Stimulated activated naive CD8-positive, alpha-beta T cell treated with anti-CD3 and anti-CD28 coated beads, Interleukin-15, Interleukin-2, amounts not matched to agents 100 ng/mL and 50 ng/mL, for 24 hours (primary cell): ENCODE results near the gene GRID2.

Experiments
- H3K27ac Mint-ChIP-seq: one replicate; pipeline ENCODE4 v1.8.0; 2021; ENCODE audit warnings: mild to moderate bottlenecking, mixed read lengths
- H3K27me3 Mint-ChIP-seq: one replicate; pipeline ENCODE4 v1.8.0; 2021; ENCODE audit warnings: mixed read lengths
- H3K36me3 Mint-ChIP-seq: one replicate; pipeline ENCODE4 v1.8.0; 2021; ENCODE audit warnings: low read depth, mixed read lengths
- H3K4me1 Mint-ChIP-seq: one replicate; pipeline ENCODE4 v1.8.0; 2021; ENCODE audit warnings: low read depth, mixed read lengths
- H3K4me3 Mint-ChIP-seq: one replicate; pipeline ENCODE4 v1.8.0; 2021; ENCODE audit warnings: mild to moderate bottlenecking, mixed read lengths
- H3K9me3 Mint-ChIP-seq: one replicate; pipeline ENCODE4 v1.8.0; 2021; ENCODE audit warnings: mixed read lengths

Gene GRID2

DNA sequence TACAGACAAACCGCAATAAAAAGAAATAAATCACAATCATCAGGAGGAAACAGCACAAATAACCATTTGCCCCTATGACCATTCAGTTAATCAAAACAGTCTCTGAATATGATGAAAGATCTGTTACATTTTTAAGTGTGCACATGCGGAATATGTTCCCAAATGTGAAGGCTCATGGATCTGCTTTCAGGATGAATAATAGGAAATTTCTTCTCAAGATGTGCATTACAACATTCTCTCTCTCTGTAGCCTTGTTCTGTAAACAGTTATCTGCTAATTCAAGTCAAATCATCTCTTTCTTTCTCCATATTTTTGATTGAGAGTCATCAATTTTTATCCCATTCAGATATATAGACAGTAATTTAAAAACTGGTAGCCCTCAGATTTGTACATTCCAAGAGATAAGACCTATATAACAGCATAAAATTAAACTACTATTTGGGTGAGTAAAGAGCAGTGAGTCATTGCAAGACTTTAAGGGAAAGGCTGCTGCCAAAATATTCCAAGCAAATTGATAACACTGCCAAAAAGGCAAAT is 1090.8 kb downstream of the GRID2 start:
- Mint-ChIP-seq H3K27me3 (no peaks in the 10 kb centered on the region), H3K4me3 (no peak overlapping the region), H3K36me3 (no peaks in the 10 kb centered on the region), H3K4me1 (no peaks in the 10 kb centered on the region), H3K9me3 (no peaks in the 10 kb centered on the region), H3K27ac (no peak overlapping the region)

DNA sequence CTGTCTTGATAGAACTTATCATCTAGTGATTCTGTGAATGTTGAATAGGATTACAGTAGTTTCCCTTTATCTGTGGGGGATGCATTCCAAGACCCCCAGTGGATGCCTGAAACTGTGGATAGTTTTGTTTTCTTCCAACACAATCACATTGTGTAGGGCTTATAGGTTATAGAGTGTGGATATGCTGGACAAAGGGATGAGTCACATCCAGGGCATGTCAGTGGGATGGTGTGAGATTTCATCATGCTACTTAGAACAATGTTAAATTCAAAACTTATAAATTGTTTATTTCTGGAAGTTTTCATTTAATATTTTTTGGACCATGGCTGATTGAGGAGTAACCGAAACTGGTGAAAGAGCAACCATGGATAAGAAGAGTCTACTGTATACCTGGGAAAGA is 1092.5 kb downstream of the GRID2 start:
- H3K4me1 Mint-ChIP-seq = no peaks in the 10 kb centered on the region

DNA sequence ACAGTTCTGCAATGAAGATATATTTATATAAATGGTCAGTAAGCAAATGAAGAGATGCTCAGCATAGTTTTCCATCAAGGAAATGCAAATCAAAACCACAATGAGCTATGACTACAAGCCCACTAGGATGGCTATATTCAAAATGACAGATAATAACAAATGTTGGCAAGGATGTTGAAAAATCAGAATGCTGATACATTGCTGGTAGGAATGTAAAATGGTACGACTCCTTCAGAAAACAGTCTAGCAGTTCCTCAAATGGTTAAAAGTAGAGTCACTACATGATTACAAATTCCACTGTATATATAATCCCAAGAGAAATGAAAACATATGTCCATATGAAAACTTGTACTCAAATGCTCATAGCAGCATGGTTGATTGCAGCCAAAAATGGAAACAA is 1099.8 kb downstream of the GRID2 start:
- Mint-ChIP-seq H3K27ac (no peak overlapping the region), H3K9me3 (peaks cover 3% of the 10 kb centered on the region), H3K36me3 (no peaks in the 10 kb centered on the region), H3K27me3 (no peaks in the 10 kb centered on the region), H3K4me3 (no peak overlapping the region), H3K4me1 (no peaks in the 10 kb centered on the region)

More for the DNA sequence above, 1092.5 kb downstream of the GRID2 start:
- Mint-ChIP-seq H3K4me3 (no peak overlapping the region), H3K36me3 (no peaks in the 10 kb centered on the region), H3K9me3 (no peaks in the 10 kb centered on the region), H3K27ac (no peak overlapping the region), H3K27me3 (no peaks in the 10 kb centered on the region)

DNA sequence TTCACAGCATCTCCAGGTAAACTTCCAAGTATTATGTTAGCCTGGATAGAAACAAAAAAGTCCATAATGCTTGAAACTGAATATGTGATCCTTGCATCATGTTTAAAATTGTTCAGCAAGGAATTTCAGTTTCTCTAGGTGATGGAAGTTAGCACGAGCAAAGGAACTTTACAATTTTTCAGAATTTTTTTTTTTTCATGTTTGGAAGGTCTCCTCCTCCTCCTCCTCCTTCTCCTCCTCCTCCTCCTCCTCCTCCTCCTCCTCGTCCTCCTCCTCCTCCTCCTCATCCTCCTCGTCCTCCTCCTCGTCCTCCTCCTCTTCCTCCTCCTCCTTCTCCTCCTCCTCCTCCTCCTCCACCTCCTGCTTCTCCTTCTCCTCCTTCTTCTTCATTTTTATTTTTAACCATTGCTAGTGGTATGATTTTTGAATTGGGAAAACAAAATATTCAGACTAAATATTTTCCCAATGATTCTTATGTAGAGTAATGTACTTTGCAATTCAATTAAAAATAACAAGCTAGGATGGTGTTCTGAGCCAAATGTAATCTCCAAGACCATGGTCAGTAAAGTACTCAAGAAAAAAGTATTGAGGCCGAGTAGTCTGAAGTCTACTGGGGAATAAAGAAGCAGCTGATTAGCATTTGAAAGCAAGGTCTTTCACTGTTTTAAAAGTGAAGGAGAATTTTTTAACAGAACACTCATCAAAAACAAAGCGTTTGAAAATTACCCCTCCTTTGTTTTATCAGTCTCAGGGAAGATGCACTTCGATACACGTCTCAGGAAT is 1103.9 kb downstream of the GRID2 start:
- Mint-ChIP-seq H3K27me3 (no peaks in the 10 kb centered on the region), H3K27ac (no peak overlapping the region), H3K36me3 (no peaks in the 10 kb centered on the region), H3K9me3 (peaks cover 6% of the 10 kb centered on the region), H3K4me3 (no peak overlapping the region), H3K4me1 (no peaks in the 10 kb centered on the region)

DNA sequence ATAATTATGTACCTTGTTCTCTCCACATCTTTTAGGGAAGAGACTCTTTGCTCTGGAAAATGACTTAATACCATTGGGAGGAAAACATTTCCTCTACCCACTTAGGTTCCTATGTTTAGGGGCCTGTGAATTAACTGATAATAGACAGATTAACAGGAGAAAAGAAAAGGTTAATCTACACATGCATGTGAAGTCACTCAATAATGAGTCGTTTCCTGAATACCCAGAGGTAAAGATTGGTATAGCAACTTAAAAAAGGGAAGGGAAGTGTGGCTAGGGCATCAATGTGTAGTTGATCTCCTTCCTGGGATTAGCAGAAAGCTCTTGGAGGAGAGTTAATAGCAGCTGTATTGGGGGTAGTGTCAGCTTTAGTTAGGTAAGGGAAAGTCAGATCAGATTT is 1105.3 kb downstream of the GRID2 start:
- Mint-ChIP-seq H3K4me1 (no peaks in the 10 kb centered on the region), H3K27ac (no peak overlapping the region), H3K9me3 (peaks cover 7% of the 10 kb centered on the region), H3K36me3 (no peaks in the 10 kb centered on the region), H3K4me3 (no peak overlapping the region), H3K27me3 (no peaks in the 10 kb centered on the region)

DNA sequence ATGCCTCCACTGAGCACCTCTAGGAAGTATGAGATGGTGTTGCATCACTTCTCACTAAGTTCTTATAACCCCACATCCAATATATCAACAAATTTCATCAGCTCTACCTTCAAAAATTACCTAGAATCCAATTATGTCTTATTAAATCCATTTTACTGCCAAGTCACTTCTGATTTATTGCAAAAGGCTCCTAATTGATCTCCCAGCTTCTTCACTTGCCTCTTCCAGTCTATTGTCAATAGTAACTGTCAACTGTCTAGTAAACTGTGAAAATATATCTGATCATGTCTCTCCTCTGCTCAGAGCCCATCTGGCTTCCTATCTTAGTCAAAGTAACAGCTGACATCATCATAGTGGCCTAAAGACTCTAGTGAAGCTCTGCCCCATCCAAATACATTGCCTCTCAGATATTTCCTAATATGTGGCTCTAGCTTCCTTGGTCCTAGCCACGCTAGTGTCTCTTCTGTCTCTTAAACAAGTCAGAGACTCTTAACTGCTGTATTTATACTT is 1110.3 kb downstream of the GRID2 start:
- no peaks in the 10 kb centered on the region for H3K36me3 Mint-ChIP-seq
- H3K9me3 Mint-ChIP-seq = peaks cover 12% of the 10 kb centered on the region
- H3K4me3 Mint-ChIP-seq = no peak overlapping the region
- no peak overlapping the region for H3K27ac Mint-ChIP-seq
- H3K27me3 Mint-ChIP-seq = no peaks in the 10 kb centered on the region
- no peaks in the 10 kb centered on the region for H3K4me1 Mint-ChIP-seq

DNA sequence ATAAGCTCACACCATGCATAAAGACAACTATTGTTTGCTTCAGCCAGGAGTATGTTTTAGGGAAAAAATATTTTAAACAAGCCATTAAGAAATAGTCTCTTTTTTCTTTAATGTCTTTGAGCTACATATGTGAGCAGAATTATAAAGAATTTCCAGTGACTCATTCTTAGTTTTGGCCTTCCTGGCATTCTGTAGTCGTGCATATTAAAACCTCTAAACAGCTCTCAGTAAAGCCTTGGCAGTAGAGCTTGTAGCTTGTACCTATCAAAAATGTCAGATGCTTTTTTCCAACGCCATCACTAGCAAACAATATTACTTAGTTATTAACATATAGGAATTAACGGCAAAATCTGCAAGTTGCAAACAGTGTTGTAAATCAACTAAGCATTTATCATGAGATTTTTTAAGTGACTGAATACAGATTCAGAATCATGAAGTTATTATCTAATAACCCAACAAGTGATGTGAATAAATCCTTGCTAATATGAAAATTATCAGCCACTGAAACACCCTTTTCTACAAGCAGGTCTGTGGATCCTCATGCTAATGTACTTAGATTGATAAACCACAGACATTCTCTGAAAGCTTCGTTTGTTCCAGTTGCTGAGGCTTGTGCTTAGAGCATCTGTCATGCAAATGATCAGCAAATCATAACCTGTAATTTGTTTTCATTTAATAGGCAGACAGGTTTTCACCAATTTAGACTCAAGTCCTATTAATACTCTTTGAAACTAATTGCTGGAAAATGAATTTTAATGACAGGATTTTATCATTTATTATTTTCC is 1112.8 kb downstream of the GRID2 start:
- Mint-ChIP-seq H3K27ac (no peak overlapping the region), H3K4me3 (no peak overlapping the region), H3K36me3 (no peaks in the 10 kb centered on the region), H3K27me3 (no peaks in the 10 kb centered on the region), H3K4me1 (no peaks in the 10 kb centered on the region), H3K9me3 (peaks cover 9% of the 10 kb centered on the region)

DNA sequence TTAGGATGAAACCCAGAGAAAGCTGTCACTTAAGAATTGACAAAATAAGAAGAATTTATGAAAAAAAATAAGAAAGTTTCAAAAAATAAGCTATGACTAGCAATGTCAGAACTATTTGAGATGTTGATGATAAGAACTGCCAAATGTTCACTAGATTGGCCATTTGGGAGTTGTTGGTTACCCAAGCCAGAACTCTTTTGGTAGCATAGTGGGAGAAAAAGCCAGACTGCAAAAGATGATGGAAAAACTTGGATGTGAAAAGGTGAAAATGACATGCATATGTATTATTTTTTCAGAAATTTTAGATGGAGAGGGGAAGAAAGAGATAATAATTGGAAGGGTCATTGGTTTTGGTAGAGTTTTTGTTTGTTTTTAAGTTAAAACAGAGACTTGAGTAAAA is 1127.6 kb downstream of the GRID2 start:
- no peak overlapping the region for H3K27ac Mint-ChIP-seq
- no peaks in the 10 kb centered on the region for H3K9me3 Mint-ChIP-seq
- H3K36me3 Mint-ChIP-seq = no peaks in the 10 kb centered on the region
- no peaks in the 10 kb centered on the region for H3K27me3 Mint-ChIP-seq
- H3K4me1 Mint-ChIP-seq = no peaks in the 10 kb centered on the region
- H3K4me3 Mint-ChIP-seq = no peak overlapping the region

DNA sequence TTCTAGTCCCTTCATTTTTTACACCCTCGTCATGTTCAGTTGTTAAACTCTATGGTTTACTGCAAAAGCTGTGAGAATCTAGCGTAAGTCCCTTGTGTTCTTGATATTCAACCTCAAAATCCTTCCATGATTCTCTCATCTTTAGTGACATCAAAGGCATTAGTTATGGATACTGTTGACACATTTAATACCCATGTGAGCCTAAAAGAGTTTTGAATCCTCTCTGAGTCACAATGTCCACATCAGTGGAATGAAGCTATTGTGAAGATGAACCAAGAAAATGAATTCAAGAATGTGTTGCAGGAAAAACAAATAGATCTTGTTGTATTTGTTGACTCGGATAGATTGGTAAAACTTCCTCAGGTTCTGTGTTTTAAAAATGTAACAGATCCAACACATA is 1130.1 kb downstream of the GRID2 start:
- no peaks in the 10 kb centered on the region for H3K4me1 Mint-ChIP-seq
- H3K27me3 Mint-ChIP-seq = no peaks in the 10 kb centered on the region
- no peaks in the 10 kb centered on the region for H3K9me3 Mint-ChIP-seq
- H3K27ac Mint-ChIP-seq = no peak overlapping the region
- H3K4me3 Mint-ChIP-seq = no peak overlapping the region
- no peaks in the 10 kb centered on the region for H3K36me3 Mint-ChIP-seq

DNA sequence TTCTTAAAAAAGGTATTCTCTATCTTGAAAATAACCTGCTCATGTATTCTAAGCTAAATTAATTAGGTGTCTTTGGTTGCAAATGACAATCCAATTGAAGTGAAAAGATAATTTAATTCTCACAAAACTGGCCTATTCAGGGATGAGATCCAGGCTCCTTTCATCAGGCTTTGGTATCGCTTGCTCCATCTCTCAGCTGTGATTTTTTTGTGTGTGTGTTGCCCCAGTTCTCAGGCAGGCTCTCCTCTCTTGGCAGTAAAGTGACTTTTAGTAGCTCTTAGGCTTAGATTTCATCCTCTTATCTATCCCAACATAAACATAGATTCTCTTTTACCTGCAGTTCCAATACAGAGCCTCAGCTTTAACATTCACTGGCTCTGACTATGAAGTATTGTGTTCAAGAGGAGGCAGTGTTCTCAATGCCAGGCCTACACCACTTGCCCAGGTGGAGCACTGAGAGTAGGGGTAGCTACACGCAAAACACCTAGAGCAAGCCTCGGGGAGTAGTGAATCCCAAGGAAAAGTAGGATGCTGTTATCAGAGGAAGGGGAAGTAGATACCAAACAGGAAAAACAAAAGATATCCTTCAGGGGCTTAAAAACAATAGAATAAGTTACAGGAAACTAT is 1132.3 kb downstream of the GRID2 start:
- H3K27me3 Mint-ChIP-seq = no peaks in the 10 kb centered on the region
- peaks cover 14% of the 10 kb centered on the region for H3K9me3 Mint-ChIP-seq
- H3K36me3 Mint-ChIP-seq = no peaks in the 10 kb centered on the region
- no peak overlapping the region for H3K4me3 Mint-ChIP-seq
- H3K27ac Mint-ChIP-seq = no peak overlapping the region
- H3K4me1 Mint-ChIP-seq = no peaks in the 10 kb centered on the region

DNA sequence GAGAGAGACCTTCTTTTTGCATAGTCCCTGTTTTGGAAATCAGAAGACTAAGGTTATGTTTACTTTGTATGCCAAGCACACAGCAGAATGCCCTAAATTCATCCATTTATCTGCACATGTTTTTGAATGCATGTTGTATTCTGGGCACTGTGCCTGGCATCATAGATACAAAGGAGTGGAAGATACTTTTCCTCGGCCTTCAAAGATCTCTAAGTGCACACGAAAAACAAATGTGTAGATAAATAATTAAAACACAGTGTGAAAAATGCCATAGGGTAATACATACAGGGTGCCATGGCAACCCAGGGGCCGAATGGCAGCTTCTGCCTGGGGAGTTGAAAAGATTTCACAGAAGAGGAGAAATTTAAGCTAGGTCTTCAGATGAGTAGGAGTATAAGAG is 1134.2 kb downstream of the GRID2 start:
- Mint-ChIP-seq H3K9me3 (peaks cover 17% of the 10 kb centered on the region), H3K27ac (no peak overlapping the region), H3K4me1 (no peaks in the 10 kb centered on the region), H3K36me3 (no peaks in the 10 kb centered on the region), H3K27me3 (no peaks in the 10 kb centered on the region), H3K4me3 (no peak overlapping the region)

DNA sequence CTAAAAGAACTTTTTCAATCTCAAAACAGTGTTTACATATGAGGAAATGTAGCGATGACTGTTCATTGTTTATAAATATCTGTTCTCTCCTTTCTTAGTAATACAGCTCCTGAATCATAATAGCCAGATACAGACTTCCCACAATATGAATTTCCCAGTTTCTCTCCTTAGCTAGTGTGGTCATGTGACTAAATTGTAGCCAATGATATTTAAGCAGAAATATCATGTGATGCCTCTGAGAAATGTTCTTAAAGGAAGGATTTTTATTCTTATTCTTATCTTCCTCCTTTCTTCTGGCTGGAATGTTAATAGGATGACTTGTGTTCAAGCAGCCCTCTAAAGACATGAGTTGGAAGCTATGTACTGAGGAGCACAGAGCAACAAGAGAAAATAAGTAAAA is 1141.1 kb downstream of the GRID2 start:
- Mint-ChIP-seq H3K9me3 (peaks cover 15% of the 10 kb centered on the region), H3K4me3 (no peak overlapping the region), H3K27ac (no peak overlapping the region), H3K4me1 (no peaks in the 10 kb centered on the region), H3K36me3 (no peaks in the 10 kb centered on the region), H3K27me3 (no peaks in the 10 kb centered on the region)

DNA sequence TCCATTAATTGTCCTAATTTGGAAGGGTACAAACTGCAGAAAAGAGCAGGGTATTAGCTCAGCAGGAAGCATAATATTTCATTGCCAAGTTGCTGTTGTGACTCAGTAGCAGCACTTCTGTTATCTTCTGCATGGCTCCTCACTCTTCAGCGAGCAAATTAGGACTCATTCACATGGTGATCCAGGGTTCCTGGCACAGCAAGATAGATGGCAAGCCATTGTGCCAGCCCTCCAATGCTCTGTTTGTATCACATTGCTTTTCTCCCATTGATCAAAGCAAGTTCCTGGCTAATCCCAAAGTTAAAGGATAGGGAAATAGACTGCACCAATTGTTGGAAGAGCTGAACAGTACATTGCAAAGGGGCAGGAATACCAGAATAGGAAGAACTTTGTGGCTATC is 1142.3 kb downstream of the GRID2 start:
- no peaks in the 10 kb centered on the region for H3K4me1 Mint-ChIP-seq
- H3K9me3 Mint-ChIP-seq = peaks cover 10% of the 10 kb centered on the region
- no peak overlapping the region for H3K27ac Mint-ChIP-seq
- no peaks in the 10 kb centered on the region for H3K27me3 Mint-ChIP-seq
- H3K4me3 Mint-ChIP-seq = no peak overlapping the region
- H3K36me3 Mint-ChIP-seq = no peaks in the 10 kb centered on the region

DNA sequence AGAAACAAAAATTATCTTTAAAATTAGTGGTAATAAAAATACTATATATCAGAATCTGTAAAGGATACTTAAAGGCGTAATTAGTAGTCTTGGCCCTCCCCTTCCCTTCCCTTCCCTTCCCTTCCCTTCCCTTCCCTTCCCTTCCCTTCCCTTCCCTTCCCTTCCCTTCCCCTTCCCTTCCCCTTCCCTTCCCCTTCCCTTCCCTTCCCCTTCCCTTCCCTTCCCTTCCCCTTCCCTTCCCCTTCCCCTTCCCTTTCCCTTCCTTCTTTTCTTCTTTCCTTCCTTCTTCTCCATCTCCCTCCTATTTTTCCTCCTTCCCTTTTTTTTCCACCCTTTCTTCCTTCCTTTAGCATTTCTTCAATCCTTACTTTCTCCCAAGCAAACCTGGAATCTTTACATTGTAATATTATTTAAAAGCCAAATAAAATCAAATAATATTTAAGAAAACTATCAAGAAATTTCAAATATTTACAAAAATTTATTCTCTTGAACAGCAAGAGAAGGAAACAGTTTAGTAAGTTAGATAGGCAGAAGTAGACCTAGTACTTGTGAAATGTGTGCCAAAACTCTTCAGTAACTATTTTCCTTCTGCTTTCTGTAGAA is 1145.0 kb downstream of the GRID2 start:
- no peaks in the 10 kb centered on the region for H3K4me1 Mint-ChIP-seq

DNA sequence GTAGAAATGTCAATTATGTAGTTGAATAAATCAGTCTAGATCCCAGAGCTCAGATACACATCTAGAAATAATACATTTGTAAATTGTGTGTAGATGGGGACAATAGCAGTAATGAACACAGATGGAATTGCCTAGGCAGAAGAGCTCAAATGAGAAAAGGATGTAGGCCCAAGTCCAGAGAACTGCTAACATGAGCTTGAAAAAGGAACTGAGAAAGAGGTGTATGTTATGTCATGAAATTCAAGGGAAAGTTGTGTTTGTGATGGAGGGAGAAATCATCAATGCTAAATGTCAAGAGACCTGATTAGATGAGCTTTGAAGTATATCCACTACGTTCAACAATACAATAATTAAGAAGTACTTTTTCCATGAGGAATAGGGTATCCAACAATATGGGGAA is 1148.2 kb downstream of the GRID2 start:
- Mint-ChIP-seq H3K36me3 (no peaks in the 10 kb centered on the region), H3K9me3 (no peaks in the 10 kb centered on the region), H3K27ac (no peak overlapping the region), H3K4me1 (no peaks in the 10 kb centered on the region), H3K27me3 (no peaks in the 10 kb centered on the region), H3K4me3 (no peak overlapping the region)

More for the DNA sequence above, 1145.0 kb downstream of the GRID2 start:
- H3K36me3 Mint-ChIP-seq = no peaks in the 10 kb centered on the region
- H3K4me3 Mint-ChIP-seq = no peak overlapping the region
- no peaks in the 10 kb centered on the region for H3K9me3 Mint-ChIP-seq
- H3K27me3 Mint-ChIP-seq = no peaks in the 10 kb centered on the region
- no peak overlapping the region for H3K27ac Mint-ChIP-seq
